HepG2 (cell line): ENCODE results near the gene PLXNC1. TPM values are rescaled to one million over a fixed set of nuclear protein-coding genes. Genes with fewer than 3 reads are reported as not detected.

Experiments
- ATAC-seq: fragments of 200-7000 bp; cut with Tn5 transposase; 3 replicates; pipeline ENCODE4 v1.9.1; 2020; ENCODE audit warnings: mild to moderate bottlenecking, moderate library complexity
- BruUV-seq: library from RNA; stranded (reverse); fragments of 400-500 nt; replicated peaks from 2 replicates; lab custom pipeline; 2021; lab: Mats Ljungman, UMichigan
- CTCF ChIA-PET: fragments of 300-600 bp; formaldehyde crosslinking; extraction: SDS; loops from one replicate; lab custom pipeline; 2021; ENCODE audit warnings: low total read pairs, inconsistent platforms, low intra/inter-chr PET ratio; lab: Yijun Ruan, JAX
- POLR2A ChIA-PET: fragments of 350-600 bp; sonication (Branson Sonifier 250); formaldehyde crosslinking; loops from one replicate; lab custom pipeline; 2020; ENCODE audit warnings: antibody characterized with exemption, inconsistent platforms; lab: Yijun Ruan, JAX
- DNase-seq: peaks from one replicate; pipeline ENCODE4 v3.0.0-alpha.2; 2015; ENCODE audit warnings: low spot score
- FAIRE-seq: peaks from 3 replicates; lab custom pipeline; 2011; peaks lifted over from hg19 to GRCh38; lab: Jason Lieb, UNC
- H2AFZ ChIP-seq: one replicate; pipeline ENCODE4 v1.6.1; 2011; ENCODE audit warnings: low read length, inconsistent platforms
- H3K27ac ChIP-seq: fragments of 300-600 bp; 3 replicates; pipeline ENCODE4 v1.8.0; 2011; ENCODE audit warnings: mixed run types, mild to moderate bottlenecking, mixed read lengths, low read length, inconsistent platforms; ENCODE audit not compliant: insufficient read depth; ENCODE audit errors: extremely low read length
- H3K27me3 ChIP-seq, 2 experiments: fragments of 200-600 bp in 1 of 2; 2 replicates in 1 of 2; 3 replicates in 1 of 2; pipeline versions ENCODE4 v1.6.0 to v1.8.0; 2011; ENCODE audit warnings: low read length in 2 of 2, mild to moderate bottlenecking in 2 of 2, moderate library complexity in 2 of 2, inconsistent platforms in 1 of 2; ENCODE audit not compliant: insufficient read depth in 2 of 2, control insufficient read depth in 1 of 2
- H3K36me3 ChIP-seq, 2 experiments: fragments of 200-600 bp in 1 of 2; replicated peaks in 1 of 2; 2 replicates in 1 of 2; 3 replicates in 1 of 2; pipeline versions ENCODE4 v1.5.1 to v1.8.0; 2011; ENCODE audit warnings: low read length in 2 of 2, inconsistent platforms in 1 of 2; ENCODE audit not compliant: insufficient read depth in 2 of 2, control insufficient read depth in 1 of 2
- H3K4me1 ChIP-seq: 2 replicates; pipeline ENCODE4 v1.5.1; 2012; ENCODE audit warnings: low read length, inconsistent platforms; ENCODE audit not compliant: insufficient read depth
- H3K4me2 ChIP-seq: 2 replicates; pipeline ENCODE4 v1.6.0; 2011; ENCODE audit warnings: low read depth, low read length, inconsistent platforms
- H3K4me3 ChIP-seq, 3 experiments: fragments of 200-600 bp in 1 of 3; sonication (generic), shearing (Covaris generic) in 1 of 3; replicated peaks in 1 of 3; 2 replicates each; pipeline ENCODE4 v1.5.1; 2011 to 2016; ENCODE audit warnings: low read length in 3 of 3, inconsistent platforms in 2 of 3, low read depth in 2 of 3, mild to moderate bottlenecking in 2 of 3, control low read depth in 1 of 3, mixed read lengths in 1 of 3; ENCODE audit not compliant: insufficient read depth in 1 of 3
- H3K79me2 ChIP-seq: one replicate; pipeline ENCODE4 v1.6.1; 2011; ENCODE audit warnings: low read length, inconsistent platforms; ENCODE audit not compliant: insufficient read depth
- H3K9ac ChIP-seq: 2 replicates; pipeline ENCODE4 v1.6.0; 2011; ENCODE audit warnings: mild to moderate bottlenecking, low read depth, low read length, inconsistent platforms; ENCODE audit not compliant: insufficient read depth
- H3K9me3 ChIP-seq: 2 replicates; pipeline ENCODE4 v1.5.1; 2012; ENCODE audit warnings: mild to moderate bottlenecking, low read length
- H4K20me1 ChIP-seq: 2 replicates; pipeline ENCODE4 v1.6.0; 2011; ENCODE audit warnings: inconsistent platforms, mild to moderate bottlenecking, low read length, moderate library complexity; ENCODE audit not compliant: insufficient read depth
- CHCHD3 ChIP-seq: sonication (generic); formaldehyde crosslinking; IDR thresholded peaks from 2 replicates; pipeline ENCODE4 v1.8.0; 2022; ENCODE audit warnings: mild to moderate bottlenecking, missing genetic modification reagents, moderate library complexity
- GFI1 ChIP-seq: sonication (generic); formaldehyde crosslinking; IDR thresholded peaks from 2 replicates; pipeline ENCODE4 v1.5.0; 2020; ENCODE audit warnings: missing genetic modification reagents, mild to moderate bottlenecking, borderline replicate concordance
- JARID2 ChIP-seq: sonication (generic); formaldehyde crosslinking; IDR thresholded peaks from 2 replicates; pipeline ENCODE4 v1.8.1; 2023; ENCODE audit warnings: missing genetic modification reagents, inconsistent platforms; ENCODE audit not compliant: insufficient replicate concordance
- ZFP1 ChIP-seq: IDR thresholded peaks from 2 replicates; pipeline ENCODE4 v1.6.1; 2016
- ZFP41 ChIP-seq: sonication (generic); formaldehyde crosslinking; IDR thresholded peaks from 2 replicates; pipeline ENCODE4 v1.4.0; 2020; ENCODE audit warnings: mild to moderate bottlenecking, missing genetic modification reagents, borderline replicate concordance
- ZNF703 ChIP-seq: sonication (generic); formaldehyde crosslinking; IDR thresholded peaks from 2 replicates; pipeline ENCODE4 v1.5.1; 2020; ENCODE audit warnings: missing genetic modification reagents, mild to moderate bottlenecking, moderate library complexity, borderline replicate concordance
- WGBS: methylation state at CpG from one replicate; pipeline ENCODE4 v1.1.6; 2017; ENCODE audit warnings: low lambda C conversion rate; 5-methylcytosine and 5-hydroxymethylcytosine counted together
- in situ Hi-C: cut with HindIII; loops from 2 replicates; pipeline ENCODE4 v1.10.0; 2017; ENCODE audit warnings: low pct_unique_long_range_greater_than_20kb; ENCODE audit not compliant: extremely low pct_ligation_motif_present
- intact Hi-C: fragments of 100-400 bp; cut with micrococcal nuclease; formaldehyde crosslinking; loops from one replicate; pipeline ENCODE4 v1.10.0; 2022; ENCODE audit not compliant: unreplicated experiment
- polyA plus RNA-seq, 8 experiments: library from polyadenylated mRNA; depleted of rRNA in 3 of 8; stranded (reverse) in 7 of 8; unstranded in 1 of 8; fragments of >200 nt; fragmentation: Illumina TruSeq in 4 of 8; extraction: Trizol in 4 of 8; gene quantifications; 2 replicates each; pipeline versions ENCODE4 v1.2.1 to v1.2.3, GENCODE V29; 2011 to 2016; ENCODE audit warnings: low read depth in 4 of 8, missing spikeins in 1 of 8, mixed read lengths in 1 of 8; ENCODE audit not compliant: insufficient read depth in 1 of 8
- total RNA-seq, 5 experiments: library from RNA; depleted of rRNA; stranded (reverse); fragments of >200 nt; fragmentation: Illumina TruSeq; extraction: Trizol; gene quantifications; 2 replicates each; pipeline ENCODE4 v1.2.3, GENCODE V29; 2016; ENCODE audit warnings: low read depth in 1 of 5
- TF ChIP-seq, protein P1 (sequence below): sonication (generic); formaldehyde crosslinking; IDR thresholded peaks from 2 replicates; pipeline ENCODE4 v1.8.0; 2022; ENCODE audit warnings: mild to moderate bottlenecking, missing genetic modification reagents
- TF ChIP-seq, protein P2 (sequence below): sonication (generic); formaldehyde crosslinking; IDR thresholded peaks from 2 replicates; pipeline ENCODE4 v1.5.0; 2020; ENCODE audit warnings: mild to moderate bottlenecking, missing genetic modification reagents
- TF ChIP-seq, protein P3 (sequence below): sonication (generic); formaldehyde crosslinking; IDR thresholded peaks from 2 replicates; pipeline ENCODE4 v1.4.0; 2020; ENCODE audit warnings: missing genetic modification reagents

PLXNC1 gene
- total and polyA plus RNA-seq, 2 of the 13 experiments (the other 11 are each of a cell fraction or from before 2014, with no cell fraction given) = 6.6 to 11.2 TPM

DNA sequence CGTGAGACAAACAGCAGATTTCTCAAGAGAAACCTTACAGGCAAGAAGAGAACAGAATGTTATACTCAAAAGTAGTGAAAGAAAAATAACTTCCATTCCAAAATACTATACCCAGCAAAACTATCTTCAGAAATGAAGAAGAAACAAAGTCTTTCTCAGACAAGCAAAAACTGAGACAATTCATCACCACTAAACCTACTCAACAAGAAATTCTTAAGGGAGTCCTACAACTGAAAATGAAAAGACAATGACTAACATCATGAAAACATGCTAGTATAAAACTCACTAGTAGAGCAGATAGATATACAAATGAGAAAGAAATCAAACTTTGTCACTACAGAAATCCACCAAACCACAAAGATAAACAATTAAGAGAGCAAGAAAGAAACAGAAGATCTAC is 204.8 kb downstream of the PLXNC1 start:
- no peak overlapping the region for H2AFZ ChIP-seq
- peaks cover 4 to 7% of the 10 kb centered on the region in 2 experiments; a peak in 2 of 5 replicates for H3K36me3 ChIP-seq
- intact Hi-C loops = no loop called here
- ATAC-seq = no peak
- BruUV-seq = no TSS peak
- ChIA-PET CTCF (no interaction called here), POLR2A (no interaction called here)
- H3K27me3 ChIP-seq = no peaks in the 10 kb centered on the region
- DNase-seq = no peak
- no peaks in the 10 kb centered on the region for H4K20me1 ChIP-seq
- no peak overlapping the region for H3K9ac ChIP-seq
- TF ChIP-seq ZNF703 (CRISPR knock-in tag) = no peak
- no peak for TF ChIP-seq ZFP41 (CRISPR knock-in tag)
- TF ChIP-seq ZFP1 (CRISPR knock-in tag) = peak; percentile 91; the same call in 1 of the 2 replicates
- TF ChIP-seq, protein P1, sequence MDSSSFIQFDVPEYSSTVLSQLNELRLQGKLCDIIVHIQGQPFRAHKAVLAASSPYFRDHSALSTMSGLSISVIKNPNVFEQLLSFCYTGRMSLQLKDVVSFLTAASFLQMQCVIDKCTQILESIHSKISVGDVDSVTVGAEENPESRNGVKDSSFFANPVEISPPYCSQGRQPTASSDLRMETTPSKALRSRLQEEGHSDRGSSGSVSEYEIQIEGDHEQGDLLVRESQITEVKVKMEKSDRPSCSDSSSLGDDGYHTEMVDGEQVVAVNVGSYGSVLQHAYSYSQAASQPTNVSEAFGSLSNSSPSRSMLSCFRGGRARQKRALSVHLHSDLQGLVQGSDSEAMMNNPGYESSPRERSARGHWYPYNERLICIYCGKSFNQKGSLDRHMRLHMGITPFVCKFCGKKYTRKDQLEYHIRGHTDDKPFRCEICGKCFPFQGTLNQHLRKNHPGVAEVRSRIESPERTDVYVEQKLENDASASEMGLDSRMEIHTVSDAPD (CRISPR knock-in tag) = no peak
- TF ChIP-seq CHCHD3 = no peak
- no peak for TF ChIP-seq JARID2 (CRISPR knock-in tag)
- TF ChIP-seq, protein P2, sequence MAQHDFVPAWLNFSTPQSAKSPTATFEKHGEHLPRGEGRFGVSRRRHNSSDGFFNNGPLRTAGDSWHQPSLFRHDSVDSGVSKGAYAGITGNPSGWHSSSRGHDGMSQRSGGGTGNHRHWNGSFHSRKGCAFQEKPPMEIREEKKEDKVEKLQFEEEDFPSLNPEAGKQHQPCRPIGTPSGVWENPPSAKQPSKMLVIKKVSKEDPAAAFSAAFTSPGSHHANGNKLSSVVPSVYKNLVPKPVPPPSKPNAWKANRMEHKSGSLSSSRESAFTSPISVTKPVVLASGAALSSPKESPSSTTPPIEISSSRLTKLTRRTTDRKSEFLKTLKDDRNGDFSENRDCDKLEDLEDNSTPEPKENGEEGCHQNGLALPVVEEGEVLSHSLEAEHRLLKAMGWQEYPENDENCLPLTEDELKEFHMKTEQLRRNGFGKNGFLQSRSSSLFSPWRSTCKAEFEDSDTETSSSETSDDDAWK = no peak
- TF ChIP-seq GFI1 (CRISPR knock-in tag) = no peak
- TF ChIP-seq, protein P3, sequence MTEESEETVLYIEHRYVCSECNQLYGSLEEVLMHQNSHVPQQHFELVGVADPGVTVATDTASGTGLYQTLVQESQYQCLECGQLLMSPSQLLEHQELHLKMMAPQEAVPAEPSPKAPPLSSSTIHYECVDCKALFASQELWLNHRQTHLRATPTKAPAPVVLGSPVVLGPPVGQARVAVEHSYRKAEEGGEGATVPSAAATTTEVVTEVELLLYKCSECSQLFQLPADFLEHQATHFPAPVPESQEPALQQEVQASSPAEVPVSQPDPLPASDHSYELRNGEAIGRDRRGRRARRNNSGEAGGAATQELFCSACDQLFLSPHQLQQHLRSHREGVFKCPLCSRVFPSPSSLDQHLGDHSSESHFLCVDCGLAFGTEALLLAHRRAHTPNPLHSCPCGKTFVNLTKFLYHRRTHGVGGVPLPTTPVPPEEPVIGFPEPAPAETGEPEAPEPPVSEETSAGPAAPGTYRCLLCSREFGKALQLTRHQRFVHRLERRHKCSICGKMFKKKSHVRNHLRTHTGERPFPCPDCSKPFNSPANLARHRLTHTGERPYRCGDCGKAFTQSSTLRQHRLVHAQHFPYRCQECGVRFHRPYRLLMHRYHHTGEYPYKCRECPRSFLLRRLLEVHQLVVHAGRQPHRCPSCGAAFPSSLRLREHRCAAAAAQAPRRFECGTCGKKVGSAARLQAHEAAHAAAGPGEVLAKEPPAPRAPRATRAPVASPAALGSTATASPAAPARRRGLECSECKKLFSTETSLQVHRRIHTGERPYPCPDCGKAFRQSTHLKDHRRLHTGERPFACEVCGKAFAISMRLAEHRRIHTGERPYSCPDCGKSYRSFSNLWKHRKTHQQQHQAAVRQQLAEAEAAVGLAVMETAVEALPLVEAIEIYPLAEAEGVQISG (CRISPR knock-in tag) = no peak
- H3K27ac ChIP-seq = no peak overlapping the region
- FAIRE-seq = no peak
- WGBS = 100% methylated on average over 1 of the region's 1 CpG
- H3K79me2 ChIP-seq = no peaks in the 10 kb centered on the region
- H3K4me3 ChIP-seq = no peak overlapping the region
- peaks cover 35% of the 10 kb centered on the region for H3K9me3 ChIP-seq
- no peak overlapping the region for H3K4me2 ChIP-seq
- in situ Hi-C loops = no loop called here
- no peaks in the 10 kb centered on the region for H3K4me1 ChIP-seq
